Endometrium (tissue), 2 donors: ENCODE measurements around the gene CEBPE.

ENCODE experiments used
- FAIRE-seq: peaks from 2 replicates; lab custom pipeline; 2012; peaks lifted over from hg19 to GRCh38; lab: Jason Lieb, UNC
- donor health status: control.
- donor health status: control.

CEBPE gene

DNA sequence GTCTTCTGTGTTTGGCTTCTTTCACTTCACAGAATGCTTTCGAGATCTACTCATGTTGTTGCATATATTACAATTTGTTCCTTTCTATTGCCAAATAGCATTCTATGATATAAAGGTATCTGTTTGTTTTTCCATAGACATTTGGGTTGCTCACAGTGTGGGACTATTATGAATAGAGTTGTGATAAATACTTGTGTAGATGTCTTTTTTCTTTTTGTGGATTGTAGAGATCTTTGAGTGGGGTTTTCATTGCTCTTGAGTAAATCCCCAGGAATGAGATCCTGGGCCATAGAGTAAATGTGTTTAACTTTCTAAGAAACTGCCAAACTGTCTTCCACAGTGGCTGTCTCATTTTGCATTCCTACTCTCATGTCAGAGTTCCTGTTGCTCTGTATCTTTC lies 24.9 kb upstream of the CEBPE start:
- no peak for FAIRE-seq

DNA sequence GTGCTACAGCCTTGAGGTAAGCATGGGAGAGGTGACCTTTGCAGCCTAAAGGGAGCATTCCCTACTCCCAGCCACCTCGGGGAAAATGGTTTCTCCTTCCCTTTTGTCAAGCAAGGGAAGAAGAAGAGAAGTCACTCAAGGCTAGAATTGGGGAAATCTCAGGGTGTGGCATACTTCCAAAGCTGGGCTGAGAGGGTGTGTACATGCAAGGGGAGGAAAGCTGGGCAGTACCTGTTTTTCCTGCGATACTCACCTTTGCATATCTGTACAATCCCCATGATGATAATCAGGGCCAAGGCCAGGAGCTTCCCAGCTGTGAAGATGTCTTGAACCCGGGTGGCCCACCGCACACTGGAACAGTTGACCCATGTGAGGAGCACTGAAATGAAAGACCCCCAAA lies 23.8 kb upstream of the CEBPE start:
- no peak for FAIRE-seq

DNA sequence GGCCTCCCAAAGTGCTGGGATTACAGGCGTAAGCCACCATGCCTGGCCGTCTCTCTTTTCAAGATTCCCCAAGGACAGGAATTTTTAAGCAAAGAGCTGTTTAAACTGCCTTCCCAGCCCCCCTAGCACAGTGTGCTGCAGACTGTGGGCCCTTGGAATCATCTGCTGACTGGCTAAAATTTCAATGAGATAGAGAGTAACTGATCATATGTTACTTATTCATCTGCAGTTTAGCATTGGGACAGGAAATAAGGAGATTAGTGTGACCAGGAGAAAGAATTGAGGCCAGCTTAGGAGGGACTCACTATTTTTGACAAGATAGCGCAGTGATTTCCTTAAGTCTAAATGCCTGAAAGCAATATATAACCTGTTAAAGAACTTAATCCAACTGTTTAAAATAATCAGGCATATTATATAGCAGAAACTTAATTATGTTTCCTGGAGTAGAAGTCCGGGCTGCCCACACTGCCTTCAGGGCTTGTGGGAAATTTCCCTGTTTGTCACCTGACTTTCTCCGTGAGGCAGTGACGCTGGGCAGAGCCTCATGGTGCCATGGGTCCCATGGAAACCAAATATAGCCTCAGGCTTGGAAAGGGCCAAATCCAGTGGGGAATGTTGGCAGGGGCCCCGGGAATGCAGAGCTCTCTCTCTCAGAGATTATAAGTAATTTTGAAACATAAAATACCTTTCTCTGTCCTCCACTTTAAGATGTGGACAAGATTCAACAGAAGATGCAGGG lies 22.8 kb upstream of the CEBPE start:
- FAIRE-seq = no peak

DNA sequence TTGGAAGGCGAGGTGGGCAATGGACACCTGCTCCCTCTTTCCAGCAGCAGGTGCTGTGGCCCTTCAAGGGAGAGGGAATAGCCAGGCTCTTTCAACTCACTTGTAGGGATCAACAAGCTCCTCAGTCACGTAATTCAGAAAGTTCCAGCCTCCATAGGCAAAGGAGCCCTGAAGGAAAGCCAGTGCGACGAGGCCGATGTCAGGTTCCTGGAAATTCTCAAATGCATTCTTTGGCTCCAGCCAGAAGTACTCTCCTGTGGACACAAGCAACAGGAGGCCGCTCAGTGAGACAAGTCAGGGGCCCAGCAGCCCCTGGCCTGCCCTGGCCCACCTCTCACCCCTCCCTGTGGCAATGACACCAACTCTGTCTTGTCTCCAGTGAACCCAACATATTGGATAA lies 21.3 kb upstream of the CEBPE start:
- FAIRE-seq = no peak

DNA sequence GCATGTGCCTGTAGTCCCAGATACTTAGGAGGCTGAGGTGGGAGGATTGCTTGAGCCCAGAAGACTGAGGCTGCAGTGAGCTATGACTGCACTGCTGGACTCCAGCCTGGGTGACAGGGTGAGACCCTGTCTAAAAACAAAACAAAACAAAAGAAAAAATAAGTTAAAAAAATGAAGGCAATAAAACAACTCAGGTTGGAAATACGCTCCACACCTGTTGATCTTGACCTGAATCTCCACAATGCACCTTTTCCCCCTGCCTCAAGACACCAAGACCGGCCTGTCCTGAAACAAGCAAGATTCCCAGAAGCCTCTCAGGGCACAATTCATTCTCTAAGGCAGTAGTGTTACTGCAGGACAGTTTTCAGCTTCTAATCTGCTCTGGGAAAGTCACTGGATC lies 20.8 kb upstream of the CEBPE start:
- no peak for FAIRE-seq

DNA sequence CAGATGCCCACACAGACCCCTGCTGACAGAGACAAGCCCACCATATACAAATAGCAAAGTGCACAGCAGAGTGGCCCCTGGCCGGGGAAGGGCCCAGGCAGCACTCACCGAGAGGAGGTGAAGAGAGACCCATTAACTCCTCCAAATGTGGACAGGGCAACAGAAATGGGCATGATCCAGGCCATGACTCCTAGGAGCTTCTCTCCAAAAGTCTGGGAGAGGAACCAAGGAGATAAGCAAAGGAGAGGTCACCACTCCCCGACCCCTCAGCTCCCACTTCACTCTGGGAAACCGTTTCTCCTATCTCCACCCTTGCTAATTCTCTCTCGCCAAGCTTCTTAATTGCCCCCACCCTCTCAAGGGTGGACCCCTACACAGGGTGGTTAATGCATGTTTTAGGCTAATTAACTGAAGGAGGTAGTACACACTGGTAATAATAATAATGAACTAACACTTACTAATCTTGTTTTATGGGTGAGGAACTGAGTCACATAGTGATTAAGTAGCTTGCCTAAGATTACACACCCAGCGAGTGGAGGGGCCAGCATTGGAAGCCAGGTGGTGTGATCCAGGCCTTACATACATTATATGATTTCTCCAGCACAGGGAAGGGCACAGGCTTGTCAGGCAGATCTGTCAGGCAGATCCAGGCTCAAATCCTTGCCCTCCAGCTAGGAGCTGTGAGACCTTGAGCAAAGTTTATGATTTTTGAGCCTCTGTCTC lies 18.9 kb upstream of the CEBPE start:
- no peak for FAIRE-seq

DNA sequence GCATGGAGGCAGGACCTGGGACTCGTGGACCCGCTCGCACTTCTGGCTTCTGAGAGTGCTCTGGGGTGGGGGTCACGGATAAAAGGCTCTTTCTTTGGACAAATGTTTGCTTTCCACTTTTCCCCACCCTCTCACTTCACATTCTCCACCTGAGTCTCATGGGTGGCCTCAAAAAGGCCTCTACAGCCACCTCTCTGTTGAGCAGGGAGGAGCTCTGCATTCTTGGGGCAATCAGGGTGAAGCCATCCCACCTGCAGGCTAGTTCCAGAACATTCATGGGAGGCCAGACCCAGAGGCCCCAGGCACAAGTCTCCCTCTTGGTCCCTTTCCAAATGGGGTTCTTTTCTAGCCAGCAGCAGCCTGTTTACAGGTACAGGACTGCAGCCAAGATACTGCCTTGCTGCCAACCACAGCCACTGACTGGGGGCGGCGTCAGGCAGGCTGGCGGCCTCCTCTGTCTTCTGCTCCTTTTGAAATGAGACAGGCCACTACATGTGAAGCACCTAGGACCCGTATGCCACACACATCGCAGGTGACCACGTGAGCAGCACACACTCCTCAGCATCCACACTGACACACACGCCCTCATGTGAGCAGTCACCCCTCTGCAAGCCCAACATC lies 18.2 kb upstream of the CEBPE start:
- no peak for FAIRE-seq

DNA sequence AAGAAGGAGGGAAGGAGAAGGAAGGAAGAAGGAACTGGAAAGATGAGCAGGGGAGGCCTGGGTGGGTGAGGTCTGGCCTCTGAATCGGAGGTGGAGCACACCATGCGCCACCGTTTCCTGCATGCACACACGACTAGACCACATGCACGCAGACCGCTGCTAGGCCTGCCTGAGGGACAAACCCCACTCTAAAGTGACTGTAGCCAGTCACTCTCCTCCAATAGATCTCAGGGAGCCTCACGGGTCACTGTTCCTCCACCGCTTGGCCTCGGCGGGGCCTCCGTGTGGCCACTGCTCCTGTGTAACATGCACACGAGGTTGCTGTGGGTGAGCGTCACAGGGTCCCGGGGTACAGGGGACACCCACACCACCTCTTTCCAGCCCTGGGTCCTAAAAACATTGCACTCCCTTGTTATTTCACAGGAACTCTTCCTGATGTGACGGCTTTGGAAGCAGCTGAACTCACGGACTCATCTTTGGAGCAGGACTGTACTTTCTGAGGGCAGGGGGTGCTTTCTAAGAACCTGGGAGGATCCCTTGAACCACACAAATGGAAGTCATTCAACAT lies 17.6 kb upstream of the CEBPE start:
- FAIRE-seq = no peak

DNA sequence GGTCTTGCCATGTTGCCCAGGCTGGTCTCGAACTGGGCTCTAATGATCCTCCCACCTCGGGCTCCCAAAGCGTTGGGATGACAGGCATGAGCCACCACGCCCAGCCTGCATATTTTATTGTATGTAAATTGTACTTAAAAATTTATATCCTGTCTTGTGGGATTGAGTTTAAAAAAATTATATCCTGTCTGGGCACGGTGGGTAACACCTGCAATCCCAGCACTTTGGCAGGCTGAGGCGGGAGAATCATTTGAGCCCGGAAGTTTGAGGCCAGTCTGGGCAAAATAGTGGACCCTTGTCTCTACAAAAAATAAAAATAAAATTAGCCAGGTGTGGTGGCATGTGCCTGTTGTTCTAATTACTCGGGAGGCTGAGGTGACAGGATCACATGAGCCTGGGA lies 13.9 kb upstream of the CEBPE start:
- no peak for FAIRE-seq

DNA sequence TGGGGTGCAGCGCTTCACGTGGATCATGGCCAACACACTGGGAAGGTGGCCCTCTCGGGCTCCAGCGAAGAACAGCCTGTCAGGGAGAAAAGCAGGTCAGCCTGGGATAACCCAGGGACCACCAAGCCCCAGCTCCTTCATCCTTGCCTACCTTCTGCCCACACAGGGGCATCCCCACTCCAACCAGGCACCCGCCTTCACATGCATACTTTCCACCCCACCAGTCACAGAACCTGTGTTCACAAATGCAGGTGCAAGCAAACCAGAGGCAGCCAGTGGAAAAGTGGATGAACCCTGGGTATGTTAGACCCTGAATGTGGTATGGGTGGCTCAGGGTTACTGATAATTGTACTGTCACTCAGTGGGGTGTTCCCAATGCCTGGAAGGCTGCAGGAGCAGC lies 12.4 kb upstream of the CEBPE start:
- FAIRE-seq = no peak

DNA sequence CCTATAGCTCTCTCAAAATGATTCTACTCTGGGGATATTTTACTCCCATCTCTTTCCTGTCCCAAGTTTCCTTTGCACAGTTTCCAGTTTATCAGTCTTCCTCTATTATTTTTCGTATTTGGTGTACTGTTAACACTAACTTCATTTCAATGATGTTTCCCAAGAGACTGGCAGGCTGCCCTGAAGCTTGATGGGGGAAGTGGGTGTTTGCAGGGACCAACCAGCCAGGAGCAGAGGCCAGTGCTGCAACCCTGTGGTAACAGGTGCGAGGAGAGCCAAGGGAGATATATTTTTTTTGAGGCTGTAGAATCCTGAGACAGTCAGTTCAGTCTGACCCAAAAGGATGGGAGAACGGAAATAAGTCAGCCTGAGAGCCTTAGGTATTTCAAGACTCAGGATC lies 11.8 kb upstream of the CEBPE start:
- FAIRE-seq = no peak

DNA sequence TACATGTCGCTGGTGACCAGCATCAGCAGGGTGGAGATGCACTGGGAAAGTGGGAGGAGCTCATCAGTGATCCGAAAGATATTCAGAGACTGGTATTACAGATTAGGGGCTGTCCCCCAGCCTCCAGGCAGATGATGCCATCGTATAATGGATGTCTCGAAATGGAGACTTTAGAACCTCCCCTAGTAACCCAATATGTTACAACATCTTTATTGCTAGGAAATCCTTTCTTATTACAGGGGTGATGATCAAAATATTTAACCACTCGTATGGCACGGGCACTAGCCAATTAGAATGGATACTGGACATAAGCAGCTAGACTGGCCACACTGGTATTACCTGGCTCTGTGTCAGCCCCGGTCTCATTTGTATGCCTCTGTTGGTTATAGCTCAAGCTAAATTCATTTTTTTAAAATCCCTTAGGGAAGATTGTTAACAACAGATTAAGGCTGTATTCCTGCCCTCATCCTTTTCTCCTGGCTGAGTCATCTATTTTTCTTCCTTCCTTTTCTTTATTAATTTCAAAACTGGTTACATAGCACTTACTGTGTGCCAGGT lies 10.8 kb upstream of the CEBPE start:
- no peak for FAIRE-seq

DNA sequence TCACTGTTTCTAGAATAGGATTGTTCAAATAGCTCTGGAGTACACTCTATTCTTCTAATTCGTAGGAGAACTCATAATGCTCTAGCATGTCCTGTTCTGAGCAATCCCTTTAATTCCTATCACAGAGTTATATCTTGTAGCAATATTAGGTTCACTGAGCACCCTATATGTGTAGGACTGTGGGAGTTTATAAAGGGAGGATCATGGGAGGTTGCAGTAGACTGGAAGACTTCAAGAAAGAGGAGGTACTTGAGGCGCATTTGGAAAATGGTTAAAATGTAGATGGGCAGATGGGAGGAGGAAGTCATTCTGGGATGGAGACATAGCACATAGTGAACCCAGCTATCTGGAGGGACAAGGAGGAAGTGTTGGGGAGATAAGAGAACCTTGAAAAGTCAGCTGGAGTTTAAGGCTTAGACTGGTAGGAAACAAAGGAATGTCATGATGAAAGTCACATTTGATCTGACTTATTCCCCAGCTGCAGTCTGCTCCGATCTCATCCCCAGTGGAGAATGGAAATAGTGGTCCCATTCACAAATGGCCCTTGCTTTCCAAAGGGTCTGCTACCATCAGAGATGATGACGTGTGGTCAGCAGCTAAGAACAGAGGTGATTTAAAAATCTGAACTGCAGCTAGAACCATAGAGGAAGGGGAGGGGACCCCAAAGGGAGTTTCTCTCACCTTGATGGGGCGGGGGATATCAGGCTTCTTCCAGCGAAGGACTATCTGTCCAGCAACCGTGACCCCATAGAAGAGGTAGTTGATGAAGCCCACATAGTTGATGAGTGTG lies 10.1 kb upstream of the CEBPE start:
- no peak for FAIRE-seq

DNA sequence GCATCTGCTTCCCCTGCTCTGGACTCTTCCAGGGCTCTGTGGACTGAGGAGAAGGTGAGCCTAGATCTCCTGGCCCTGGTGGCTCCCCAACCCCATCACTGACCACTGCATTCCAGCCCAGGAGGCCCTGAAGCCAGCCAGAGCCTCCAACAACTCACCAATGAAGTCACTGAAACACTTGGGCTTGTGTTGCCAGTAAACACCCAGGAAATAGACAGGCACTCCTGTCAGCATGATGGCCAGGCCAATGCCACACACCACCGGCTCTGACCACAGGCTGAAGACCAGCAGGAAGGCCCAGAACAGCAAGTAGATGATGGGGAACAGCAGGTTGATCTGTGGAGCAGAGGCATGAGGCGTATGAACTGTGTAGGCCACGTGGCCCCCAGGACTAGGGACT lies 8.8 kb upstream of the CEBPE start:
- no peak for FAIRE-seq

DNA sequence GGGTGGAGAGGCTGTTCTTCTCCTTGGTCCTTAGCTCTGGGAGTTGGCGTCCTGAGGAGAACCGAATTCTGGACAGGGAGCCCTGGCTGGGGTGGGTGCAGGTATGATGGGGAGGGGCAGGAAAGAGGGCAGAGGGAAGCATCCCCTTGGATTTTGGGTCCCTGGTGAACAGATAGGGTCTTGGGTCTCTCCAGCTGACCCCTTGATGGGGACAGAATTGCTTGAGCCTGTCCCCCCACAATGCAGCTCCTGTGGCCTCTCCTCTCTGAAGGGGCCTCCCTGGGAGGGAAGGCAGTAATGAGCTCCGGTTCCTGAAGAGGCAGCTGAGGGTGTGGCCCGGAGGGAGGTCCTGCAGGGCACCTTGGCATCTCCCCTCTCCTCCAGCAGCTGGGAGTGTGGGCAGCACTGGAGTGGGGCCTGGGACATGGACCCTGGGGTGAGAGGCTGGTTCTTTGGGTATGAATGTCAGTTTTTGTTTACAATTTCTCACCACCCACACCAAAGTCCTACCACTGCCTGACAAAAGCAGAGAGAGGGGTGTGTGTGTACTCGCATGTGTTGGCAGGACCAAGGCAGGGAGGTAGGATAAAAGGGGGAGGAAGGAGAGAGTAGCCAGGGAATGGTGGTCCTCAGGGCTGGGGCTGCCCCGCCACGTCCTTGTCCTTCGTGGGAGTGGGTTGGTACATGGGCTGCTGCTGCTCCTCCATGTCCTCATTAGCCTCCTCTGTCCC lies 7.7 kb upstream of the CEBPE start:
- no peak for FAIRE-seq

DNA sequence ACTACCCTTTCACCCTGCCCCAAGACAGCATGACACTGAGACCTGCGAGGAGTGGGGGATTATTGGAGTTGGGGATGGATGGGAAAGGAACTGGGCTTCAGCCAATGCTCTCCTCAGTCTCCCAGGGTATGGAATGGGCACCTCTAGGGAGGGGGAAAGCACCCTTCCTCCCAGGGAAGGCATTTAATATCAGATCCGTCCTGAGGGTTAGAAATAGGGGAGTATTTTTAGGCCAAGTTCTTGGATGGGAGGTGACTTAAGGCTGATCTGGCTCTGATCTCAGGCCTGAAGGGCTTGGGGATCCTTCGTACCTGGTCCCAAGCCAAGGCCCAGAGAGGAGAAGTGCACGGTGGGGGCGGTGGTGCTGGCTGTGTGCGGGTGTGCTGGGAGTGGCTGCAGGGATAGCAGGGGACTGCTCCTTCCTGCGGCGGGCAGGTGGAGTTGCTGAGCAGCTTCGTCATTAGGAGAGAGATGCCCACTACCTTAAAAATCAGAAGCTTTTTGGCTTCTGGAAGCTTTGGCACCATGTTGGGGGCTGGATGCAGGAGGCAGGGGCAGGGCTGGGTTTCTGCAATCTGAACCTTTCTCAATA lies 7.0 kb upstream of the CEBPE start:
- FAIRE-seq = no peak

DNA sequence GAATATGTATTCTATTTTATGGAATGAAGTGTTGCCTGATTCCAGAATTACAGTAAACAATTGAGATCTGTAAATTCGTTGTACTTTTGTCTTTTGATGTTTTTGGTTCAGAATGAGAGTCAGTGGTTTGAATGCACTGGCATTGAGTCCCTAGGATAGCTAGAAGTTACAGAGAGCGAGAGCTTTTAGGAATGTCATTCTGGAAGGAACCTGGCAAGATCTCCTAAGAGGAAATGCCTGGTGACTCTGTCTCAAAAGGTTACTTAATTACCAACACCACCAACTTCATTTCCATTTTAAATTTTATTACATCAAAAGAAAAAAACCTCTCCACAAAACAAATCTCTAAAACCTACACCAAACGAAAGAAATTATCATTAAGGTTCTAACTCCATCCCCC lies 6.0 kb upstream of the CEBPE start:
- FAIRE-seq = no peak

DNA sequence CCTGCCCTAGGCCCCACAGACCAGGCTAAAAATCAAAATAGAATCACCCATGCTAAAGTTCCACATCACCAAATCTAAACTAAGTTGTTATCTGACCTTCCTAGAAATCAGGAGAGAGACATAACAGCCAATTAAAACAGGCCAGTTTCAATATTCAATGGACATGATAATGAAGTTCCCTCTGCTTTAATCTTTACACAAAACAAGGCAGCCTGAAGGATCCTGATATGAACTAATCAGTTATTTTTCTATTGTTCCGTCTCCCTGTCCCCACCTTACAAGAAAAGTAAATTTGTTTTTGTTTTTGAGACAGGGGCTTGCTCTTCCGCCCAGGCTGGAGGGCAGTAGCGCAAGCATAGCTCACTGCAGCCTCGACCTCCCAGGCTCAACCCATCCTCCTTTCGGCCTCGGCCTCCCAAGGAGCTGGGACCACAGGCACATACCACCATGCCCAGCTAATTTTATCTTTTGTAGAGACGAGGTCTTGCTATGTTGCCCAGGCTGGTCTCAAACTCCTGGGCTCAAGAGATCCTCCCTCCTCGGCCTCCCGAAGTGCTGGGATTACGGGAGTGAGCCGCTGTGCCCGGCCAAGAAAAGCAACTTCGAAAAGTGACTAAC lies 5.4 kb upstream of the CEBPE start:
- no peak for FAIRE-seq

DNA sequence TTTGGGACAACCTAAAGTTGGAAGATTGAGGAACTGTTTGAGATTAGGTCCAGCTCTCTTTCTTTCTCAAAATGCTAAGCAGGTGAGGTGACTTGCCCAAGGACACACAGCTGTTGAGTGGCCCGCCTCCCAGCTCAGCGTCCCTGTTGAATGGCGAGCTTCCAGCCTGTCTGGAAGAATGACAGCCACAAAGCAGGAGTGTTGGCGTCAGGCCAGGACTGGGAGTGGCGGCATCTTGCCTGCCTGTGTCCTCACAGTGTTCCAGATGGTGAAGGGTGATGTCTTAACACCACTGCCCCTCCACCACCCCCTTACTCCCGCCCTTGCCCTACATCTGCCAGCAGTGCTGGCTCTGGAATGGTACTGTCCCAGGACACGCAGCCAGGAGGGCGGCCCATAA lies 4.4 kb upstream of the CEBPE start:
- FAIRE-seq = no peak

DNA sequence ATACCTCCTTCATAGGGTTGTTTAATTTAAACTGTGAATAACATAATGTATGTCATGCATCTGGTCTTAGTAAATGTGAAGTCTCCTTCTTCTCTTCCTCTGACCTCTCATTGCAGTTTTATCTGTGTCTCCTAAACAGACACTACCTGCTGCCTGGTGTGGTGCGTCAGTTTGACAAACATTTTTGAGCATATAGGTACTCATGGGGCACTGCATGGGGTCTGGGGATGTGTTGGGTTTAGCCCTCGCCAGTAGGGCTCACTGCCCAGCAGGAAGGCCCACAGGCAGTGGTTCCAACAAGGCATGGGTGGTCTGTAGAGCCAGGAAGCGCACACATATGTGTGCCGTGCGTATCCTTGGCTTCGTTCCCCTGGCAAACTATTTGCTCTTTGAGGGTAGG lies 3.0 kb upstream of the CEBPE start:
- no peak for FAIRE-seq

DNA sequence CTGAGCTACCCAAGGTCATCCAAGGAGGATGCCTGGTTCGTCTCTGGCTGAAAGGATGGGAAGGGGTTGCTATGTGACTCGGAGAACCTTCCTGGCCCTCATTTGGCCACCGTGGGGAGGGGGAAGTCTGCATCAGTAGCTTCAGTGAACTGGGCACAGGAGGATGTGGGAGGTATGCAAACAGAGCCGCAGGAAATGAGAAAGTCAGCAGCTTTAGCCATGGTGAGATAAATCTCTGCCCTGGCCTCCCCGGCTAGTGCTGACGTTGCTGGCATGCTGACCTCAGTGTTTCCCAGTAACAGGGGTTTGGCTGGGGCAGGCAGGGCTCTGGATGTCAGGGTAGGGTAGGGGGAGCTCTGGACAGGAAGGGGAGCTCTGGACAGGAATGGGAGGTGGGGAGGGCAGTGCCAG lies 2.3 kb upstream of the CEBPE start:
- FAIRE-seq = no peak
